ENCODE results near the gene UBE2L6. TPM values are rescaled to one million over a fixed set of nuclear protein-coding genes. Genes with fewer than 3 reads are reported as not detected.

UBE2L6 gene
- total RNA-seq, 1 donor from 2014 or later: 36.9 TPM

DNA sequence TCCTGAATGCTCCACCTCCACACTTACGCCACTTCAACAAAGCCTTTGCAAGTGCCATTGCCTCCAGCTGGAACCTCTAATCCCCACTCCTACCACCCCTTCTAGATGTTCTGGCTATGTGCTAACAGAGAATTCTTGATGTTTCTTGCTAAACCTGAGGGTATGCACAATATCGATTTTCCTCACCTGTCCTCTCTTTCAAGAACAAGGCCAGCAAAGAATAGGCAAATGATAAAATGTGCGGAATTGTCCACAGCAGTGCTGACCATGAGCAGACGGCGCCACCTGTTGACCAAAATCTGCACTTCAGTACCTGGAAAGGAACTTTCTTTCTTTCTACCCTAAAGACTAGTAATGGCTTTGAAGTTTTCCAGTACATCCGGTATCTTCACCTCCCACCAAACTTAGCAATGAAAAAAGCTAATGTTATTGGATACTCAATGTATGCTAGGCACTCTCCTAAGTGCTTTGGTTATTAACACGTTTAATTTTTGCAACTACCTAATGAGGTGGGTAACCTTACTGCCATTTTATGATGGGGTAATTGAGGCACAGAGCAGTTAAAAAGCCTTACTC is 40.3 kb downstream of the UBE2L6 start:
- no peak for ATAC-seq

DNA sequence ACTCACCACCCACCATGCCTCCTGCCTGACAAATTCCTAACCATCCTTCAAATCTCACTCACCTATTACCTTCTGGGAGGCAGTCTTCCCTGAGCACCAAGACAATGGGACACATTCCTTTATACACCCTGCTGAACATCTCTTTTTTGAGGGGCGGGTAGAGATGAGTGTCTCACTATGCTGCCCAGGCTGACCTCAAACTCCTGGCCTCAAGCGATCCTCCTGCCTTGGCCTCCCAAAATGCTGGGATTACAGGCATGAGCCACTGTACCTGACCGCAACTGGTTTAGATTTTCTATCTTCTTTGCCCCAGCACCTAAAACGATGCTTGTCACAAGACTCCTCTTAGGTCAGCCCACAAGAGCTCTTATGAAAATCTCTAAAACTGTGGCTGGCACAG is 44.1 kb downstream of the UBE2L6 start:
- no peak for ATAC-seq

DNA sequence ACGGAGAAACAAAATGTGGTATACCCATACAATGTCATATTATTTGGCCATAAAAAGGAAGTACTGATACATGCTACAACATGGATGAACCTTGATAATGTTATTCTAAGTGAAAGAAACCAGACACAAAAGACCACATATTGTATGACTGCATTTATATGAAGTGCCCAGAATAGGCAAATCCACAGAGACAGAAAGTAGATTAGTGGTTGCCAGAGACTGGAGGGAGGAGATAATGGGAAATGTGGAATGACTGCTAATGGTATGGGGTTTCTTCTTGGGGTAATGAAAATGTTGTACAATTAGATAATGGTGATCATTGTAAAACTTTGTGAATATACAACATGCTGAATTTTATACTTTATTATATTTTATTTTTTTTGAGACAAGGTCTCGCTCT is 46.4 kb downstream of the UBE2L6 start:
- no peak for ATAC-seq

DNA sequence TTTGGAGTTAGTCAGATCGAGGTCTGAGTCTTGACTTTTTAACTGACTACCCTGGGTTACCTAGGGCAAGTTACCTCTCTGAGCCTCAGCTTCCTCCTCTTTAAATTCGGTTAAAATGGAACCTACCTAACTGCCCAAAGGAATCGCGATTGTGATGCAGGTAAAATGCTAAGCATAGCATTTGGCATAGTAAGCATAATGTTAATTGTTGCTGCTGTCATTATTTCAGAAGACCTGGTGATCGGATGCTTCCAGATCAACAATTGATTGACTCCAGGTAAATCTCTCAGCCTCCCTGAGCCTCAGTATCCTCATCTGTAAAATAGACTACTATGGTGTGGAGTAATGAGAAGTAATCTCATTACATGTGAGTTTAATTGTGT is 51.4 kb downstream of the UBE2L6 start:
- ATAC-seq: no peak

DNA sequence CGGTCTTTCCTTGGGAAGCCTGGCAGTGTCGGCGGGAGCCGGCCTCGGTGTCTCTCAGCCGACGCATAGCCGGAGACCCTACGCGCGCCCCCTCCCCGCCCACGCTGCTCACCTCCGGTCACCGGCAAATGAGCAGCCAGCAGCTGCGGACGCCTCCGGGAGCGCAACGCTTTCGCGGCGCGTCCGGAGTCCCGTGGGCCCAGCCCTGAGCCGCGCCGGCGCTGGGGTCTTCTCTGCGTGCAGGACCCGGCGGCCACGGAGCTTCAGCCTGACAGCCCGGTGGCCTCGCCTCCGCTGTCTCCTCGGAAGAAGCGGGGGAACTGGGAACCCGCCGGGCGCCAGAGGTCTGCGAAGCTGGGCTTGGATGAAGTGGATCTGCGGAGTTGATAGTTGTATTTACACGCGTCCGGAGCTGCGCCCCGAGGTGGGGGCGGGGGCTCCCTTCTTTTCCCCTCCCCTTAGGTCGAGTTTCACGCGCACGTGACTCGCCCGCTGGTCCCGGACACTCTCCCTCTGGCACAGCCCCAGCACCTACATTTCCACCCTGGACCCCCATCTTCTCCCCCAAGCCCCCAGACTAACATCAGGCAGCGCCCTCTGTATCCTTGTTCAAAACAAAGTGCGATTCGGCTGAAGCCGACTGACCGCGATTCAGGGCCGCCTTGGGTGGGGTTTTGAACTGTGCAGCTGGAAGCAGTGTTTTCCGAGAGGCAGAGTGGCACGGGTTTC is 52.0 kb downstream of the UBE2L6 start, which contains the start of gene SLC43A1:
Gene SLC43A1 (minus strand): TSS at position 371 of the 729 bp plus-strand sequence. CDS start 1,591 bp downstream, outside the sequence.
- peak; percentile 31 for ATAC-seq

DNA sequence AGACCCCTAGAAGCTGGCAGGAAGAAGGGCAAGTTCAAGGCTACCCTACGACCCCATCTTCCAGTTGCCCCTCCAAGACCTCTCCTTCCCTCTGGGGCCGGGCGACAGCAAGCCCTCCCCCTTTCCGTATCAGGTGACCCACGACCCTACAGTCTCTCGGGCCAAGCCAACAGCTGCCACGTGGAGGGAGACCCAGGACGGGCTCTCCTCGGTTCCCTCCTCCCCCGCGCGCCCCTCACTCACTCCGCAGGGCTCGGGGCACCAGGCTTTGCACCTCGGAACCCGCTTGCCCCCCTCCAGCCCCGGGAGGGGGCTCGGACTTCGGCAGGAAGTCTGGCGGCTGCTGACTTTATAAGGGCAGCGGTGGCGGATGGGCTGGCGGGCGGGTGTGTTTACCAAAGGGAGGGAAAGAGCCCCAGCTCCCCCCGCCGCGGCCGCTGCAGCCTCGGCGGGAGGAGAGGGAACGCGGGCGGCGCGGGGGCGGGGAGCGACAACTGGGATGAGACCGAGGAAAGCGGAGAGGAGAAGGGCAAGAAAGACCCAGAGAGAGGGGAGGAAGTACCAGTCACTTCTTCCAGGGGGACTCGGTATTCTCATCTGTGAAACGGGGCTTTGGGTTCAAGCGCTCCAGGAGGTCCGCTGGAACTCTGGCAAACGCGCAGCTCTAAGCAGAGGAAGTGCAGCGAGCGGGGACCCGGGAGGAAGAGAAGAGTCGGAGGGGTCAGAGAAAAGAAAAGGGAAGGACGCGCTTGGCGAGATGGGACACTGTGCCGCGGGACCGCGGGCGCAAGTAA is 52.7 kb downstream of the UBE2L6 start:
- ATAC-seq: peak; percentile 24

DNA sequence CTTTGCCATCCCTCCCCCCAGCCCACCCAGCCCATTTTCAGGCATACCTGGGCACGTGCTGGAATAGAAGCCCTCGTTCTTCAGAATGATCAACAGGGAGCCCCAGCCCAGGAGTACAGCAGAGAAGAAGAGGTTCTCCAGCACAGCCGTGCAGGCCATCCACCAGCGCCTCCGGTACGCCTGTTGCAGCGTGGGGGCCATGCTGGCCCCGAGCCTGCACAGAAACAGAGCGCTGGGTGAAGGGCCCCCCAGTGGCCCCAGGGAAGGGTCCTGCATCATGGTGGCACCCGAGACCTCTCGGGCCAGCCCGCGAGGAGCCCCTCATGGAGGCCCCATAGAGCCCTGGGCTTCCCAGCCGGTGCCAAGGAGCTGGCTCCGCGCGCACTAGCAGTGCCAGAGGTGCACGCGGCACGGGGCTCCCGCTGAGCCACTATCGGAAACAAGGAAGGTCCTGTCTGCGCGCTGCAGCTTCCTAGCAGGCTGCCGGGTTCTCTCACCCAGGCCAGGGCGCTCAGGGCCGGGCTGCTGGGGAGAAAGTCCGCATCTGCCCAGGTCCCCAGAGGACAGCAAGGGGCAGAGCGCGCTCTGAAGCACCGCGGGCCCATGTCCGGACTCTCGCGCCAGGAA is 53.4 kb downstream of the UBE2L6 start:
- ATAC-seq: peak; percentile 47

DNA sequence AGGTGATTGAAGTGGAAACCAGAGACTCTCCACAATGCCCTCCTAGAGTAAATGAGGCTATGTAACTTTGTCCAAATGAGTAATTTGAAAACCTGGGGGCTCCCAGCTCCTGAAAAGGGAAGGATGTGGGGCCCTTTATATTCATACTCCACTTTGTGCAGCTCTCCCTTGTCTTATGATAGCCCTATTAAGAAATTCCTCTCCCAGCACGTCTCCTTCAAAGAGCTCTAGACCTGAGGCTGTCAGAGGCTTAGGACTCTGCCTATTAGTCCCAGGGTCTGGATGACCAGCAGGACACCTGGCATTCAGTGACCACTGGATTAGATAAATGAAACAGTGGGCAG is 54.0 kb downstream of the UBE2L6 start:
- no peak for ATAC-seq

DNA sequence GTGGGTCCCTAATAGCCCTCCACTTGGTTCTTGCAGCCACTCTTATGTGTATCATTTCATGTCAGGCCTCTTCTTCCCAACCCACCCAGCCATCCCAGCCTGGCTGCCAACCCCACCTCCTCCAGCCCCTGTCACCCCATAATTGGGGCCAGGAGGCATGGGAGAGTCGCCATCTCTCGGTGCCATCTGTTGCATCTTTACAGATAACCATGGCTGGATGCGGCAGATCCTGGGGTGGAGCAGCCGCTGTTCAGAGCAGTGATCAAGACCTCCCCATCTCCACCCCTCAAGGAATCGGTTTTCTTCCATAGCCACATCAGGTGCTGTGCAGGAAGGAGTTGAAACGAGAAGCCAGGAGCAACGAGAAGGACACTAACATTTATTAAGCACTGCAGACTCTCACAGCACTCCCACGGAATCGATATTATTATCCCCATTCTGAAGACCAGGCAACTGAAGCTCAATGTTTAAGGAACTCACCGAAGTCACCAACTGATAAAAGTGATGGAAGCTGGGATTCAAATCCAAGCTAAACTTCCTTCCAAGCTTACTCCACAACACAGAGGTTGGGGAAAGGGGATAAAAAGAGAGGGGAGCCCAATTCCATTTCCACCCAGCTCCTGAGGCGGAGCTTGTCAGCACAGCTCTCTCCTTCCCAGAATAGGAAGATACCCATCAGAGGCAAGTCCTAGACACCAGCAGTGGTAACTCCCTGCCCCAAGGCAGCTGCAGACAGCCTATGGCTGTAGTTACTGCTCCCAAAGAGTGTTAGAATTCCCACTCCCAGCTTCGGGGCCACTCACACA is 54.6 kb downstream of the UBE2L6 start:
- no peak for ATAC-seq

DNA sequence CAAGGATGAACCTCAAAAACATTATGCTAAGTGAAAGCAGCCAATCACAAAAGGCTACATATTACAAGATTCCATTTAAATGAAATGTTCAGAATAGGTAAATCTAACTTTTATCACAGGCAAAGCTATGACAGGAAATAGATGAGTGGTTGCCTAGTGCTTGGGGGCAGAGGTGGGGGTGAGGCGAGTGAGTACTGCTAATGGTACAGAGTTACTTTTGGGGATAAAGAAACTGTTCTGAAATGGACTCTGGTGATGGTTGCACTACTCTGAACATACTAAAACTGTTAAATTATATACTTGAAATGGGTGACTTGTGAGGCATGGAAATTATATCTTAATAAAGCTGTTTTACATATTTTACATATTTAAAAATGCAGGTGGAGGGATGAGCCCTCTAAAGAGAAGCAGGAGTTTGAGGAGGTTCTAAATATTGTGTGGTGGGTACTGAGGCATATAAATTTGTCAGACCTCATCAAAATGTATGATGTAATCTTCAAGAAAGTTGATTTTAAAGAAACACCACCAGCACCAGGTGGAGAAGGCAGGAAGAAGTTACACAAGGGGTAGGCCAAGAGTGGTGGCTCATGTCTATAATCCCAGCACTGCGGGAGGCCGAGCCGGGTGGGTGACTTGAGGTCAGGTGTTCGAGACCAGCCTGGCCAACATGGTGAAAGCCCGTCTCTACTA is 55.6 kb downstream of the UBE2L6 start:
- ATAC-seq: no peak

DNA sequence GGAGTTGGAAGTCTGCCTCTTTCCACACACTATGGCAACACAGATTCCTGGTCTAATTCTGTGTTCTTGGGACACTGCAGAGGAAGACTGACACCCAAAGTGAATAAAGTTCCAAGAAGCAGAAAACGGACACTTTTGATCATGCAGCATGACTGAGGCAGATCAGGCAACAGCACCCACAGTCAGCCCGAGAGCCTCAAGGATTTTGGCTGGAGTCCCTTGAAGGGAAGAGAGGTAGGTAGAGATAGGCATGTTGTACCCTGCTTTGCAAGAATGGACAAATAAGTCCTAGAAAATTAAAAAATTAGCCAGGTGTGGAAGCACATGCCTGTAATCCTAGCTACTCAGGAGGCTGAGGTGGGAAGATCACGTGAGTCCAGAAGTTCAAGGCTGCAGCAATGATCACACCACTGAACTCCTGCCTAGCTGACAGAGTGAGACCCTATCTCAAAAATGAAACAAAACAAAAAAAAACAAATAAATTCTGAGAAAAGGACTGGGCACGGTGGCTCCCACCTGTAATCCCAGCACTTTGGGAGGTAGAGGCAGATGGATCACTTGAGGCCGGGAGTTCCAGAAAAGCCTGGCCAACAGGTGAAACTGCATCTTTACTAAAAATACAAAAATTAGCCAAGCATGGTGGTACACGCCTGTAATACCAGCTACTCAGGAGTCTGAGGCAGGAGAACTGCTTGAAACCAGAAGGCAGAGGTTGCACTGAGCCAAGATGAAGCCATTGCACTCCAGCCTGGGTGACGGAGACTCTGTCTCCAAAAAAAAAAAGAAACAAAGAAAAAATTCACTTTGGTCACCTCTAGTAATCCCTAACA is 58.9 kb downstream of the UBE2L6 start:
- no peak for ATAC-seq

DNA sequence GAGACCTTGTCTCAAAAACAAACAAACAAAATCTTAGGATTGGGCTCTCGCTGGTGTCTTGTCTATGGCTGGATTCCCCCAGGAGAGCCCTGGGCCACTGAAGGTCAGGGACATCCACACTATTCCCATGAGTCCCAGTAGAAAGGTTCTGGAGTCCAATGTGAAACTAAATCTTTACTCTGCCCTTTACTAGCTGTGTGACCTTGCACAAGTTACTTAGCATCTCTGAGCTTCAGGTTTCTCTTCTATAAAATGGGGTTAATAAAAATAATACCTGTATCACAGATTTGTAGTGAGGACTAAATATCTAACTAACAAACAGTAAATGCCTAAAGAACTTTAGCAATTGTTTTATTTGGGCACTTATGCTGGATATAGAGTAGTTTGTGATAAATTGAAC is 61.0 kb downstream of the UBE2L6 start:
- ATAC-seq: no peak

DNA sequence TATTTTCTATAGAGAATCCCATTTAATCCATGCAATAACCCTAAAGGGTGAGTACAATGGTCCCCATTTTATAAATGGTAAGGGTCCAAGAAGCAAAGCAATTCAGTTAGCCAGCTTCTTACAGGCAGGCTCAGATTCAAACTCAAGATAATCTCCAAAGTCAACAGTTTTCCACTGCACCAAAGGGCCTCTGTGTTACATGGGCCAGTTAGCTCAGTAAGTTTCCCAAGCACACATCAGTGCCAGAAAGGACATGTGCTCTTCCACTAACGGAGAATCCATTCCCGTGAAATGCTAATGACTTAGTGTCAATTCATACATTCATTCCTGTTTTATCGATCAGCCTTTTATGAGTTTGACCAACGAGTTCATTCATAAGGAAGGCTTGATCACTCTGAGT is 63.0 kb downstream of the UBE2L6 start:
- ATAC-seq: no peak

DNA sequence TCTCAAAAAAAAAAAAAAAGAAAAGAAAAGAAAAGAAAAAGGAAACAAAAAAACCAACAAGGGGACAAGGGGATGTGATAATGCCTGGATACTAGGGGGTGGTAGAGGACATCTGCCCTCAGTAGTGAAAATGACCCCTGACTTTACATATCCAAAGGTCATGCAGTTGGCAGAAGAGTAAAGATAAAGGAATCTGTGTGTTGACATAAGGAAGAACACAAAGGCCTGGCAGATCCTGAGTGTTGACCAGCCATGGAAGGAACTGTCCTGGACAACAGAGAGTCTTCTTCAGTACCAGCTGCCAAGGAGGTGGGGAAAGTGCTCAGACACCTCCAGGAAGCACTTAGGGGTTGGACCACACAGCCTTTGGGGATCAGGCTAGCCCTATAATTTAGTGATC is 64.6 kb downstream of the UBE2L6 start:
- ATAC-seq: no peak

DNA sequence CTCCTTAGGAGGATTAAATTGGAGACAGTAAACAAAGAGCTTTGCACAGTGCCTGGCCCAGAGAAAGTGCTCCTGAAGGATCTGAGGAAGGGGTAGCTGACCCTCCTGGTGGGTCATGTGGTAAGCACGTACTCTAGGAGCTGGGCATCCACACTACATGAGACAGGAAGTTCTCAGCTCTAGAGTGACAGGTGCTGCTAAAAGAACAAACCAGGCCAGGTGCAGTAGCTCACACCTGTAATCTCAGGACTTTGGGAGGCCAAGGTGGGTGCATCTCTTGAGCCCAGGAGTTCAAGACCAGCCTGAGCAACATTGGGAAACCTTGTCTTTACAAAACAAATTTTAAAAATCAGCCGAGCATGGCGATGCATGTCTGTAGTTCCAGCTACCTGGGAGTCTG is 65.1 kb downstream of the UBE2L6 start:
- ATAC-seq: no peak

DNA sequence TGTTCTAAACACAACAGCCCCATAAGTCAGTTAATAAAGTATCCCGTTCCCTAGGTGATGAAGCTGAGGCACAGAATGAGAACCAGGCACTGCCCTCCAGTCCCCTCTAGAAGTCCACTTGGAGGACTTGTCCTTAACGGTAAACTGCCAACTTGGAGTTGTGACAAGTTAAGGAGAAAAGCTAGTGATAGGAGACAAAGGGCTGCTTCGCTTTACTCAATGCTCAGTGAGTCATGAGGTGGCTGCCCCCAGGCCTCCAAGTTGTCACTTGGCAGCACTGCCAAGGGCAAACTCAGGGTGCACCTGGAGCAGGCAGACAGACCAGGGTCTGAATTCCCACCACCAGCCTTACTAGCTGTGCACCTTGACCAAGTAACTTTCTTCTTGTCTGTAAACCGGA is 65.5 kb downstream of the UBE2L6 start:
- ATAC-seq: no peak

Data from esophagus mucosa (tissue), 1 donor.